H1 (cell line): Measurements from ENCODE around the gene HES1. TPM values are rescaled to one million over a fixed set of nuclear protein-coding genes. Genes with fewer than 3 reads are reported as not detected.
A peak's percentile ranks its signal among the peaks of the same experiment; 100 is the strongest.

Source experiments
- CTCF ChIA-PET: fragments of 300-600 bp; sonication (Branson Sonifier 250); formaldehyde crosslinking; loops from one replicate; lab custom pipeline; 2021; ENCODE audit not compliant: partially characterized antibody; lab: Charles Lee
- POLR2A ChIA-PET: fragments of 300-600 bp; sonication (Branson Sonifier 250); formaldehyde crosslinking; loops from one replicate; lab custom pipeline; 2021; ENCODE audit warnings: inconsistent platforms; ENCODE audit not compliant: partially characterized antibody; lab: Charles Lee
- DNase-seq, 2 experiments: peaks; one replicate each; pipeline versions ENCODE4 v3.0.0 to v3.0.0-alpha.2; 2010 to 2022; ENCODE audit warnings: low spot score in 2 of 2, low read depth in 1 of 2, mixed read lengths in 1 of 2
- FAIRE-seq: peaks from 2 replicates; lab custom pipeline; 2011; peaks lifted over from hg19 to GRCh38; lab: Jason Lieb, UNC
- H2AFZ ChIP-seq: 2 replicates; pipeline ENCODE4 v1.8.1; 2012; ENCODE audit warnings: low read length, inconsistent platforms
- H2AK5ac ChIP-seq: 2 replicates; pipeline ENCODE4 v1.6.1; 2013; ENCODE audit warnings: low read depth, low read length
- H2BK120ac ChIP-seq: replicated peaks from 2 replicates; pipeline ENCODE3; 2013; ENCODE audit warnings: low read depth, low read length, inconsistent platforms
- H2BK12ac ChIP-seq: 2 replicates; pipeline ENCODE4 v1.6.1; 2013; ENCODE audit warnings: low read depth, low read length
- H2BK15ac ChIP-seq: 2 replicates; pipeline ENCODE4 v1.6.1; 2013; ENCODE audit warnings: low read length
- H2BK20ac ChIP-seq: 2 replicates; pipeline ENCODE4 v1.6.1; 2013; ENCODE audit warnings: low read length
- H2BK5ac ChIP-seq: 2 replicates; pipeline ENCODE4 v1.6.1; 2013; ENCODE audit warnings: low read depth, low read length
- H3K14ac ChIP-seq: 2 replicates; pipeline ENCODE4 v1.6.1; 2013; ENCODE audit warnings: inconsistent platforms; ENCODE audit not compliant: insufficient read length
- H3K18ac ChIP-seq: 2 replicates; pipeline ENCODE4 v1.6.1; 2013; ENCODE audit warnings: low read length; ENCODE audit errors: extremely low read depth
- H3K23ac ChIP-seq: 2 replicates; pipeline ENCODE4 v1.6.1; 2013; ENCODE audit warnings: inconsistent platforms; ENCODE audit not compliant: insufficient read length
- H3K23me2 ChIP-seq: 2 replicates; pipeline ENCODE4 v1.6.1; 2013; ENCODE audit warnings: low read depth, low read length
- H3K27ac ChIP-seq: 2 replicates; pipeline ENCODE4 v1.6.1; 2011; ENCODE audit warnings: low read depth, low read length, inconsistent platforms
- H3K27me3 ChIP-seq, 4 experiments: replicated peaks in 1 of 4; 1 replicate in 1 of 4; 2 replicates in 3 of 4; pipeline versions ENCODE4 v1.6.1 to v1.8.1; 2011 to 2013; ENCODE audit warnings: low read length in 3 of 4, mild to moderate bottlenecking in 3 of 4, inconsistent platforms in 2 of 4, mixed read lengths in 2 of 4, moderate library complexity in 1 of 4; ENCODE audit not compliant: control insufficient read depth in 3 of 4, insufficient read depth in 3 of 4; ENCODE audit errors: extremely low read depth in 1 of 4
- H3K36me3 ChIP-seq, 4 experiments: 2 replicates each; pipeline versions ENCODE4 v1.6.1 to v1.8.1; 2011 to 2013; ENCODE audit warnings: mild to moderate bottlenecking in 4 of 4, low read length in 3 of 4, moderate library complexity in 2 of 4, control low read depth in 1 of 4, inconsistent platforms in 1 of 4; ENCODE audit not compliant: insufficient read depth in 4 of 4, control insufficient read depth in 2 of 4
- H3K4ac ChIP-seq: replicated peaks from 2 replicates; pipeline ENCODE3; 2013; ENCODE audit warnings: low read length, low read depth, mixed read lengths, inconsistent platforms; ENCODE audit not compliant: insufficient read length
- H3K4me1 ChIP-seq, 4 experiments: replicated peaks in 1 of 4; 1 replicate in 1 of 4; 2 replicates in 3 of 4; pipeline versions ENCODE4 v1.6.1 to v1.8.1; 2011 to 2013; ENCODE audit warnings: low read length in 3 of 4, inconsistent platforms in 2 of 4, mixed read lengths in 1 of 4; ENCODE audit not compliant: insufficient read depth in 4 of 4, control insufficient read depth in 3 of 4
- H3K4me2 ChIP-seq, 2 experiments: 2 replicates each; pipeline versions ENCODE4 v1.6.1 to v1.8.1; 2011 to 2013; ENCODE audit warnings: low read depth in 2 of 2, low read length in 2 of 2, control low read depth in 1 of 2, inconsistent platforms in 1 of 2, mild to moderate bottlenecking in 1 of 2; ENCODE audit not compliant: insufficient read depth in 1 of 2
- H3K4me3 ChIP-seq, 4 experiments: fragments of 200-600, 300-600 bp in 1 of 4; sonication (generic), shearing (Covaris generic), sonication (Bioruptor Twin) in 1 of 4; 2 replicates each; pipeline versions ENCODE4 v1.5.1 to v1.8.1; 2011 to 2016; ENCODE audit warnings: low read length in 4 of 4, low read depth in 3 of 4, control low read depth in 2 of 4, inconsistent platforms in 2 of 4, mild to moderate bottlenecking in 2 of 4, mixed read lengths in 1 of 4, moderate library complexity in 1 of 4; ENCODE audit not compliant: insufficient read depth in 2 of 4; ENCODE audit errors: extremely low read depth in 1 of 4
- H3K56ac ChIP-seq: replicated peaks from 2 replicates; pipeline ENCODE3; 2013; ENCODE audit warnings: low read depth, mild to moderate bottlenecking, mixed read lengths, low read length, inconsistent platforms; ENCODE audit not compliant: insufficient read length
- H3K79me1 ChIP-seq: 2 replicates; pipeline ENCODE4 v1.6.1; 2013; ENCODE audit warnings: low read depth, low read length, control low read depth
- H3K79me2 ChIP-seq, 2 experiments: 2 replicates each; pipeline versions ENCODE4 v1.6.1 to v1.8.1; 2012 to 2013; ENCODE audit warnings: low read length in 2 of 2, mild to moderate bottlenecking in 2 of 2, inconsistent platforms in 1 of 2; ENCODE audit not compliant: insufficient read depth in 2 of 2, control insufficient read depth in 1 of 2
- H3K9ac ChIP-seq, 4 experiments: replicated peaks in 1 of 4; 1 replicate in 1 of 4; 2 replicates in 3 of 4; pipeline versions ENCODE4 v1.6.1 to v1.8.1; 2011 to 2013; ENCODE audit warnings: low read depth in 3 of 4, low read length in 3 of 4, control low read depth in 2 of 4, mild to moderate bottlenecking in 2 of 4, moderate library complexity in 2 of 4, inconsistent platforms in 1 of 4; ENCODE audit errors: extremely low read depth in 1 of 4
- H3K9me3 ChIP-seq, 2 experiments: 2 replicates each; pipeline versions ENCODE4 v1.6.1 to v1.8.1; 2012 to 2013; ENCODE audit warnings: mild to moderate bottlenecking in 2 of 2, moderate library complexity in 2 of 2, control low read depth in 1 of 2, inconsistent platforms in 1 of 2, low read depth in 1 of 2, low read length in 1 of 2, mixed read lengths in 1 of 2; ENCODE audit not compliant: insufficient read depth in 2 of 2
- H4K20me1 ChIP-seq, 2 experiments: replicated peaks in 1 of 2; 2 replicates each; pipeline versions ENCODE3 to v1.8.1; 2011 to 2013; ENCODE audit warnings: inconsistent platforms in 2 of 2, low read length in 2 of 2, mild to moderate bottlenecking in 1 of 2; ENCODE audit not compliant: insufficient read depth in 2 of 2, control insufficient read depth in 1 of 2
- H4K5ac ChIP-seq: 2 replicates; pipeline ENCODE4 v1.6.1; 2013; ENCODE audit warnings: low read length, low read depth, mixed read lengths, inconsistent platforms; ENCODE audit not compliant: insufficient read length
- H4K8ac ChIP-seq: 2 replicates; pipeline ENCODE4 v1.8.0; 2013; ENCODE audit warnings: mild to moderate bottlenecking, moderate library complexity, low read length, inconsistent platforms; ENCODE audit not compliant: insufficient read depth; ENCODE audit errors: extremely low read depth
- H4K91ac ChIP-seq: replicated peaks from 2 replicates; pipeline ENCODE3; 2013; ENCODE audit warnings: low read length, mixed read lengths, inconsistent platforms; ENCODE audit not compliant: insufficient read length
- TEAD4 ChIP-seq: IDR thresholded peaks from 2 replicates; pipeline ENCODE4 v1.6.1; 2012; ENCODE audit warnings: low read depth, low read length, inconsistent platforms, mixed read lengths
- WGBS, 2 experiments: shearing (Covaris generic) in 1 of 2; methylation state at CpG; one replicate each; pipeline versions ENCODE4 v1.1.6 to v1.1.7; 2013 to 2015; ENCODE audit warnings: low lambda C conversion rate in 2 of 2, mixed read lengths in 2 of 2, inconsistent platforms in 1 of 2, low coverage in 1 of 2, missing lambda C conversion rate in 1 of 2; ENCODE audit not compliant: insufficient replicate concordance in 2 of 2, insufficient coverage in 1 of 2, insufficient read length in 1 of 2; ENCODE audit errors: extremely low coverage in 1 of 2, missing lambda C conversion rate in 1 of 2; 5-methylcytosine and 5-hydroxymethylcytosine counted together
- polyA plus RNA-seq, 7 experiments: library from polyadenylated mRNA; depleted of rRNA in 3 of 7; stranded (reverse) in 5 of 7; unstranded in 2 of 7; fragments of >200 nt in 5 of 7; fragments of 200-250 nt in 2 of 7; gene quantifications; 1 replicate in 5 of 7; 2 replicates in 1 of 7; 4 replicates in 1 of 7; pipeline versions ENCODE4 v1.2.1 to v1.2.3, GENCODE V29; 2011 to 2013; ENCODE audit warnings: missing spikeins in 2 of 7, mixed read lengths in 2 of 7
- total RNA-seq: library from RNA; stranded (reverse); fragmentation: NEBNext Ultra II Directional; extraction: Animal tissue kit (Norgen Biotek cat#: 25700); gene quantifications from 2 replicates; pipeline ENCODE4 v1.2.1, GENCODE V29; 2021

HES1 gene
- total and polyA plus RNA-seq, 2 of the 8 experiments (the other 6 are each of a cell fraction or from before 2014, with no cell fraction given) = 7.9 to 12.9 TPM

GRCh38 chr3:194166682-194167479, 30.9 kb downstream of the HES1 start:
- Histone ChIP-seq H2AK5ac (no peak overlapping the region), H3K4me2 (0 out of 4 replicates have a peak overlapping the region, but pooled peaks of 1 of the 2 experiments have one; percentile 4), H4K20me1 (no peaks in the 10 kb centered on the region), H3K23me2 (no peaks in the 10 kb centered on the region; the same call in 1 of the 2 replicates), H2BK15ac (no peak overlapping the region), H3K18ac (peak overlapping the region; percentile 62; the same call in 1 of the 2 replicates), H3K27me3 (no peaks in the 10 kb centered on the region; a peak in 1 of 7 replicates), H2AFZ (no peak overlapping the region), H3K27ac (no peak overlapping the region), H2BK120ac (no peak overlapping the region), H3K9ac (no peak overlapping the region), H3K23ac (no peak overlapping the region), H3K14ac (no peak overlapping the region), H3K79me2 (no peaks in the 10 kb centered on the region), H3K4ac (no peak overlapping the region), H4K91ac (no peak overlapping the region), H3K4me3 (no peak overlapping the region), H3K36me3 (no peaks in the 10 kb centered on the region), H3K56ac (no peak overlapping the region), H3K4me1 (peaks cover 0 to 16% (median 4%) of the 10 kb centered on the region in 4 experiments; a peak in 4 of 7 replicates), H4K8ac (no peak overlapping the region), H4K5ac (no peak overlapping the region), H2BK12ac (no peak overlapping the region), H2BK5ac (no peak overlapping the region), H3K9me3 (no peaks in the 10 kb centered on the region), H2BK20ac (no peak overlapping the region), H3K79me1 (no peaks in the 10 kb centered on the region)
- no peak for DNase-seq
- no peak for FAIRE-seq
- ChIA-PET CTCF (interaction anchor here (0.7 to 3.2 kb wide), 29 partner anchors 9 to 400 kb away, joined by 3 to 18 read pairs (median 4); no protein-coding TSS in a partner anchor), POLR2A (interaction anchor here (2.2 kb wide), 1 partner anchor 30 kb away, joined by 9 read pairs; the partner anchor contains the start of gene HES1)
- no peak for TF ChIP-seq TEAD4
- 71% methylated on average over 16 of the region's 16 CpGs; no CpG with 5 or more reads in 1 of the 2 experiments for WGBS, 2 experiments
